ENCODE measurements around the gene DHCR7.

The DHCR7 gene

DNA sequence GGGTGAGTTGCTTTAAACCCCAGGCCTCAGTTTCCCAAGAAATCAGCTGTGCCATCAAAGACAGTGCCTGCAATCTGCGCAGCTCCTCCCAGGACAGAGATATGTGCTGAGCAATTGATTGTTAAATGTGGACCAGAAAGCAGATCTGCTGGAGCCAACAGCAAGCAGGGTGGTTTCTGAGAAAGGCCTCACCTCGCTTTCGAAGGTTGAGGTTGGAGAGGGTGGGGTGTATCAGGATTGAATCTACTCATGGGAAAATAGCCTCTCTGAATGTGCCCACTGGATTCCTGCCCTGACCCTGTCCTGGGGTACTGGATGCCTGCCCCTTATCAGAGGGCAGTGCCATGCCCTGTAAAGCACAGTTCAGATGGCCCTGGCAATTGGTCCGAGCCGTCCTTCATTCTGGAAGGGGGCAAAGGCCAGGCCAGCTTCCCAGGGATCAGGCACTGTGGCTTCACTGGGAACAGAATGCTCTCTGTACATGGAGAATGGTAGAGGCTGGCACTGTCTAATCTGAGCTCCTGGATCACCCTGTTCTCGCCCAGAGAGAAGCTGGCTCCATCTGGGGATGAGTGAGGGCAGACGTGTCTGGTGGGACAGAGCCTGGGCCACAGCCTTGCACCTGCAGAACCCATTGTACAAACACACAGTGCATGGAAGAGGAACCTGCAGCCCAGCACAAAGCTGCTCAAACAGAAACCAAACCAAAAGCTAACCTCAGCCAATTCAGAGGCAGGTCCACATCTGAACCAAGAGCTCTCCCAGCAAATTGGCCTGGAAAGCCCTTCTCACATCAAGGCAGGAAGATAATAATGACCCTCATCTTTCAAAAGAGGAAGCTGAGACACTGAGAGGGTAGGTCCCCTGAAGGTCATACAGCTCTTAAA lies 15.2 kb downstream of the DHCR7 start:
- TF ChIP-seq, protein P1, sequence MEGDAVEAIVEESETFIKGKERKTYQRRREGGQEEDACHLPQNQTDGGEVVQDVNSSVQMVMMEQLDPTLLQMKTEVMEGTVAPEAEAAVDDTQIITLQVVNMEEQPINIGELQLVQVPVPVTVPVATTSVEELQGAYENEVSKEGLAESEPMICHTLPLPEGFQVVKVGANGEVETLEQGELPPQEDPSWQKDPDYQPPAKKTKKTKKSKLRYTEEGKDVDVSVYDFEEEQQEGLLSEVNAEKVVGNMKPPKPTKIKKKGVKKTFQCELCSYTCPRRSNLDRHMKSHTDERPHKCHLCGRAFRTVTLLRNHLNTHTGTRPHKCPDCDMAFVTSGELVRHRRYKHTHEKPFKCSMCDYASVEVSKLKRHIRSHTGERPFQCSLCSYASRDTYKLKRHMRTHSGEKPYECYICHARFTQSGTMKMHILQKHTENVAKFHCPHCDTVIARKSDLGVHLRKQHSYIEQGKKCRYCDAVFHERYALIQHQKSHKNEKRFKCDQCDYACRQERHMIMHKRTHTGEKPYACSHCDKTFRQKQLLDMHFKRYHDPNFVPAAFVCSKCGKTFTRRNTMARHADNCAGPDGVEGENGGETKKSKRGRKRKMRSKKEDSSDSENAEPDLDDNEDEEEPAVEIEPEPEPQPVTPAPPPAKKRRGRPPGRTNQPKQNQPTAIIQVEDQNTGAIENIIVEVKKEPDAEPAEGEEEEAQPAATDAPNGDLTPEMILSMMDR (conservative IDR thresholded peaks at IDR 0.05; ENCODE audit: low read depth, low read length): no peak
- H3K4me3 ChIP-seq (ENCODE audit: low read depth, low read length): no peak overlapping the region
- no peak for DNase-seq (ENCODE audit: low read depth)

DNA sequence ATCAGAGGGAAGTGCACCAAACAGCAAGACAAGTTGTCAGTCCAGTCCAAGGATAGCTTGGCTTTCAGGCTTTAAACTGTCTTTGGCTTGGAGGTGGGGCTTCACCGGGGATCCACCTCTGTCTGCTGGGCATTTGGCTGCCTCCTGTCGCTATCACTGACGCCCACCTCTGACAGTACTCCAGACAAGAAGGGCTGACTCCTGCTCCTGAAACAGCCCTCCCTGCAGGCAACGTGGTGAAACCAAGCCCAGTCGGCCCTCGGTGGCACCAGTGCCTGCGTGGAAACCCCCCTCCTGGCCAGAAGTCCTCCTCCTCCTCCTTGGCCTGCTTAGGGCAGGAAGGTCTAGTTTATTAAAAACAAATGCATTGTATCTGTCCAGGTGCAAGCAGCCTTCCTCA lies 16.9 kb downstream of the DHCR7 start:
- no peak overlapping the region for H3K4me3 ChIP-seq (ENCODE audit: low read depth, low read length)
- TF ChIP-seq, protein P1 (conservative IDR thresholded peaks at IDR 0.05; ENCODE audit: low read depth, low read length): no peak
- no peak for DNase-seq (ENCODE audit: low read depth)

DNA sequence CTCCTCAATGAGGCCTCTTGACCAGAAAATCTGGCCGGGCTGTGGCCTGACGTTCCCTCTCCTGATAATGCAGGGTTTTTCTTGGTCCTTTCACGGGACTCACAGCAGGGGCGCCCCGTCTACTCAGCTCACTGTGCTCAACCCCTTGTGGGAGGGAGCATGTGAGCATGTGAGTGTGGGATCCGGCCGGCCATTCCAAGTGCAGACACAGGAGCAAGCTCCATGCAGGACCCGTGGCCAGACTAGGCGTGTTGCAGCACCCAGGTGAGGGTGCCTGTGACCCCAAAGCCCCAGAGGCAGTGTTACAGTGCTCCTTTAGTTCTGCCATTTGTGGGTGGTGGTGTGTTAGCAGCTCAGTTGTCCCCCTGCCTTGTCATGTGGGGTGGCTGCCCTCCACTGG lies 18.0 kb downstream of the DHCR7 start:
- TF ChIP-seq, protein P1 (conservative IDR thresholded peaks at IDR 0.05; ENCODE audit: low read depth, low read length): no peak
- no peak overlapping the region for H3K4me3 ChIP-seq (ENCODE audit: low read depth, low read length)
- DNase-seq (ENCODE audit: low read depth): no peak

DNA sequence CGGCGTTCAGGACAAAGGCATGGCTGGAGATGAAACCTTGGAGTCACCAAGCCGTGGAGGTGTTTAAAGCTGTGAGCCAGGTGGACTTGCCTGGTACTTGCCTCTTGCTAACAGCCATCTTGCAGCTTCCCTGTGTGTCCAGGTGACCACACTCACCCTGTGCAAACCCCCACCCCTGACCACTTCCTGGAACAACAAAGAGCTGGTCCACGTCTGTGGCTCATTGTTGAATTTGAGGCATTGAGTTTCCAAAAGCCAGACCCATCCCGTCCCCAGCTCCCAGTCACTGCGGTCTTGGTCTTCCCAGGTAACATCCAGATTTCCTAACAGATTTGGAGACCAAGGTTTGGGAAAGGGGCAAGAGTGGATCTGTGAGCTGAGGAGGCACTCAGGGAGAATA lies 18.5 kb downstream of the DHCR7 start:
- TF ChIP-seq, protein P1 (conservative IDR thresholded peaks at IDR 0.05; ENCODE audit: low read depth, low read length): no peak
- no peak for DNase-seq (ENCODE audit: low read depth)
- no peak overlapping the region for H3K4me3 ChIP-seq (ENCODE audit: low read depth, low read length)

DNA sequence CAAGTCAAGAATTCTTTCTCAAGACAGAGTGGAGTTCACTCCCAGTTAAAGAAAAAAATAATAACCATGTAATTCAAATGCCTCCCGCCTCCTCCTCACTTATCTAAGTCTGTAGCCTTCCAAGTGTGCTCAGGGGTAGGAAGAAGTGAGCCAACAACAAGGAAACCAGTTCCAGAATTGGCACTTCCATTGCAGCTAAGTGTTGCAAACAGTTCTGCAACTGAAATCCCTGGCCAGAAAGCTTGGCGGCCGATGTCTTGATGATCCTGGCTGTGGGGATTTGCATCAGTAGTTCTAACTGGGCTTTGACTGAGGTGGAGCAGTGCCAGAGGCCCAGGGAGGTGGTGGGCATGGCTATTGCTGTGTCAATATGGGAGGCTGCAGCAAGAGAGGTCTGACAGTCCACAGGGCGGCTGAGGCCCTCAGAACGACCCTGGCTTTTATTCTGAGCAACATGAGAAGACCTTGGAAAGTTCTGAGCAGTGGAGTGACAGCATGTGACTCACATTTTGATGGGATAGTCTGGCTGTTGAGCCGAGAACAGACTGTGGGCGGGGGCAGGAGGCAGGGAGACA lies 19.2 kb downstream of the DHCR7 start:
- no peak for DNase-seq (ENCODE audit: low read depth)
- no peak overlapping the region for H3K4me3 ChIP-seq (ENCODE audit: low read depth, low read length)
- TF ChIP-seq, protein P1 (conservative IDR thresholded peaks at IDR 0.05; ENCODE audit: low read depth, low read length): no peak

- H3K4me3 ChIP-seq (ENCODE audit: low read depth, low read length): no peak overlapping the region
- TF ChIP-seq, protein P1 (conservative IDR thresholded peaks at IDR 0.05; ENCODE audit: low read depth, low read length): no peak
- no peak for DNase-seq (ENCODE audit: low read depth)
Measured at GRCh38 chr11:71426413-71426812, 21.8 kb downstream of the DHCR7 start.

Data from choroid plexus epithelial cell (primary cell).